Thyroid gland (tissue), 4 donors: ENCODE measurements around the gene MOGAT3.

Experiments
- CTCF ChIP-seq, 6 experiments: fragments of 200-600 bp in 3 of 6; fragments of 450-650 bp in 3 of 6; sonication (generic) in 3 of 6; IDR thresholded peaks; one replicate each; pipeline ENCODE4 v1.5.1; 2016 to 2019; ENCODE audit warnings: antibody characterized with exemption in 6 of 6, mild to moderate bottlenecking in 2 of 6, inconsistent platforms in 1 of 6, moderate library complexity in 1 of 6
- POLR2A ChIP-seq, 2 donors: fragments of 450-650 bp; IDR thresholded peaks; one replicate each; pipeline ENCODE4 v1.6.1; 2017; ENCODE audit warnings: antibody characterized with exemption in 2 of 2, mild to moderate bottlenecking in 2 of 2, moderate library complexity in 1 of 2

- no peak for TF ChIP-seq CTCF (IDR thresholded peaks at IDR 0.05)
- TF ChIP-seq POLR2A (IDR thresholded peaks at IDR 0.05): no peak
These were observed 39.6 kb upstream of the MOGAT3 start for GRCh38 chr7:101240226-101241014.
